MCF 10A (cell line): ENCODE data around the gene RPL13. TPM values are rescaled to one million over a fixed set of nuclear protein-coding genes. Genes with fewer than 3 reads are reported as not detected.
"Not testable (repeated sequence)": the region's sequence is repeated elsewhere in the genome, so short reads cannot be mapped to it uniquely, and the experiment has no call there.

Source experiments
- BruUV-seq: library from RNA; stranded (reverse); fragments of 400-500 nt; replicated peaks from 2 replicates; lab custom pipeline; 2021; lab: Mats Ljungman, UMichigan
- CTCF ChIA-PET: fragments of 300-600 bp; sonication (Branson Sonifier 250); formaldehyde crosslinking; extraction: SDS; loops from one replicate; lab custom pipeline; 2021; ENCODE audit warnings: antibody characterized with exemption, inconsistent platforms; lab: Yijun Ruan, JAX
- POLR2A ChIA-PET: fragments of 300-600, 350-650 bp; sonication (Branson Sonifier 250); formaldehyde crosslinking; extraction: SDS; loops from one replicate; lab custom pipeline; 2020; ENCODE audit warnings: antibody characterized with exemption, inconsistent platforms; lab: Yijun Ruan, JAX
- DNase-seq: peaks from one replicate; pipeline ENCODE4 v3.0.0-alpha.2; 2018; ENCODE audit not compliant: unreplicated experiment
- H3K27ac Mint-ChIP-seq: one replicate; pipeline ENCODE4 v1.8.0; 2022; ENCODE audit warnings: mild to moderate bottlenecking, low read depth, mixed read lengths; ENCODE audit not compliant: unreplicated experiment
- H3K27me3 Mint-ChIP-seq: one replicate; pipeline ENCODE4 v1.8.0; 2022; ENCODE audit warnings: mixed read lengths; ENCODE audit not compliant: insufficient read depth, unreplicated experiment
- H3K36me3 Mint-ChIP-seq: one replicate; pipeline ENCODE4 v1.8.0; 2022; ENCODE audit warnings: mild to moderate bottlenecking, moderate library complexity, mixed read lengths; ENCODE audit not compliant: insufficient read depth, unreplicated experiment
- H3K4me1 Mint-ChIP-seq: one replicate; pipeline ENCODE4 v1.8.0; 2022; ENCODE audit warnings: mixed read lengths; ENCODE audit not compliant: insufficient read depth, unreplicated experiment
- H3K4me3 Mint-ChIP-seq: one replicate; pipeline ENCODE4 v1.8.0; 2022; ENCODE audit warnings: mild to moderate bottlenecking, moderate library complexity, mixed read lengths; ENCODE audit not compliant: unreplicated experiment
- H3K9me3 Mint-ChIP-seq: one replicate; pipeline ENCODE4 v1.8.0; 2022; ENCODE audit warnings: mixed read lengths; ENCODE audit not compliant: unreplicated experiment
- CTCF ChIP-seq: fragments of 200-600 bp; IDR thresholded peaks from one replicate; pipeline ENCODE4 v1.8.0; 2022; ENCODE audit warnings: antibody characterized with exemption, mild to moderate bottlenecking; ENCODE audit not compliant: unreplicated experiment
- intact Hi-C: fragments of 100-400 bp; cut with micrococcal nuclease; formaldehyde crosslinking; loops from 2 replicates; pipeline ENCODE4 v1.14.1; 2022
- total RNA-seq: library from RNA; stranded (reverse); gene quantifications from 2 replicates; pipeline ENCODE4 v1.2.3, GENCODE V29; 2022

RPL13 gene
- total RNA-seq, 1 experiment from 2014 or later, result 3,148 TPM

DNA sequence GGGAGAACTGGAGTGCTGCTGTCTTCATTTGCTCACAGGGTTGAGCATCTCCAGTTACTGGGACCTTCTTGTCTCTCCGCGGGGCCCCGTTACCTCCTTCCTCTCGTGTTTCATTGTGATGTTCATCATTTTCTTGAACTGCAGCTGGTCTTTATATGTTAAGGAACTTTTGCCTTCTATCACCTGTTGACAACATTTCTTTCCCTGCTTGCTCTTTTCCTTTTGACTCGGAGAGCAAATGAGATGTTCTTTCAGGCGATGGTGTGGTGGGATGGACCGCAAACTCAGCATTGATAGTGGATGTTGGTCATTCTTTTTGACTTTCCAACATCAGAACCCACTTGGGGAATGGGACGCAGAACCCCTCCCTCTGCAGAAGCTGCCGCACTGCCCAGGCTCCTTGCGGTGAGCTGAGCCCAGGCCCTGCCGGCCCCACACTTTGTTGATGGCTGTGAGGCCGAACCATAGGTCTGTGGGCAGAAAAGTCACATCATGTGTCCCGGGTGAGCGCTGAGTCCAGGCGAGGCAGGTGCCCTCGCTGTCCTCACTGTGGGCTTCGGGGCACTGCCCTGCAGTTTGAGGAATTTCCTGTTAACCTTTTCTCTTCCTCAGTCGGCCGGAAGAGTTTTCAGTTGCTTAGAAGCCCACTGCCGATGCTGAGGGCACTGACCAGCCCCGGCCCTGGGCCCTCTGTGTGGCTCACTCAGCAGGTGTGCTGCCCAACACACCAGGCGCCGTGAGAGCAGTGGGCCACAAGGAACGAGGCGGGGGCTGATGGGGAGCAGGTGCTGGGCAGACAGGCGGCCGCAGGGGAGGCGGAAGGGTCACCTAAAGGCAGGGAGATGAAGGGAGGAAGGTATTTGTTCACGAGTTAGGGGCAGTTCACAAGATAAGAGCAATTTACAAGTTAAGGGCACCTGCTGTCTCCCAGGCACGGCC is 7.4 kb downstream of the RPL13 start:
- no peak for TF ChIP-seq CTCF
- H3K4me3 Mint-ChIP-seq, result no peak overlapping the region
- peaks cover 37% of the 10 kb centered on the region for H3K36me3 Mint-ChIP-seq
- H3K27me3 Mint-ChIP-seq, result no peaks in the 10 kb centered on the region
- ChIA-PET POLR2A (interaction anchor here (0.7 to 1.1 kb wide), 3 partner anchors 16 to 89 kb away, joined by 3 to 4 read pairs (median 3); no protein-coding TSS in a partner anchor), CTCF (interaction anchor here (0.6 to 0.7 kb wide), 2 partner anchors 82 to 313 kb away, joined by 3 read pairs; no protein-coding TSS in a partner anchor)
- no peak overlapping the region for H3K27ac Mint-ChIP-seq
- BruUV-seq, result no TSS peak
- H3K4me1 Mint-ChIP-seq, result peaks cover 10% of the 10 kb centered on the region
- DNase-seq, result no peak
- intact Hi-C loops, result no loop called here
- no peaks in the 10 kb centered on the region for H3K9me3 Mint-ChIP-seq

- Mint-ChIP-seq H3K27me3 (no peaks in the 10 kb centered on the region), H3K4me3 (no peak overlapping the region), H3K9me3 (no peaks in the 10 kb centered on the region), H3K36me3 (peaks cover 19% of the 10 kb centered on the region), H3K4me1 (peaks cover 9% of the 10 kb centered on the region), H3K27ac (no peak overlapping the region)
- BruUV-seq, result no TSS peak
- no peak for TF ChIP-seq CTCF
- CTCF ChIA-PET, result no interaction called here
- no peak for DNase-seq
- POLR2A ChIA-PET, result interaction anchor here (0.7 kb wide), 1 partner anchor 33 kb away, joined by 4 read pairs; no protein-coding TSS in a partner anchor
- intact Hi-C loops, result no loop called here
Measured at GRCh38 chr16:89569506-89570341, 9.2 kb downstream of the RPL13 start.

DNA sequence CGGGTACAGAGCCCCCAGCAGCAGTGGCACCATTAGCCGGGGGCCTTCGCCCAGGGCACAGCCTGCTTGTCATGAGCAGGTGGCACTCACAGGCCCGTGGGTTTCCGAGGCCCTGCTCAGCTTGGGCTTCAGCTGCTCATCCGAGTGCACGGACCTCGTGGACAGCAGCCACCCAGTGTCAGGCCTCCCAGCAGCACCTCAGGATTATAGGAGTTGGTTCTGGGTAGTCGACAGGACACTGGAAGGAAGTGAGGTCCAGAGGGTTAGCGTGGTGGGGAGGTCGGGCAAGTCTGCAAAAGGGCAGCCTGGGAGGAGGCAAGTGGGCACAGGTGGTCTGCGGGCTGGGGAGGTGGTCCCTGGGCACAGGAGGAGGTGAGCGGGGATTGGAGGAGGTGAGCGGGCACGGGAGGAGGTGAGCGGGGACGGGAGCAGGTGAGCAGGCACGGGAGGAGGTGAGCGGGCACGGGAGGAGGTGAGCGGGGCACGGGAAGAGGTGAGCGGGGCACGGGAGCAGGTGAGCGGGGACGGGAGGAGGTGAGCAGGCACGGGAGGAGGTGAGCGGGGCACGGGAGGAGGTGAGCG is 10.0 kb downstream of the RPL13 start:
- peaks cover 12% of the 10 kb centered on the region for H3K36me3 Mint-ChIP-seq
- H3K9me3 Mint-ChIP-seq, result no peaks in the 10 kb centered on the region
- ChIA-PET CTCF (no interaction called here), POLR2A (interaction anchor here (0.7 kb wide), 1 partner anchor 32 kb away, joined by 4 read pairs; no protein-coding TSS in a partner anchor)
- no peak for TF ChIP-seq CTCF
- intact Hi-C loops, result no loop called here
- no peaks in the 10 kb centered on the region for H3K27me3 Mint-ChIP-seq
- no TSS peak for BruUV-seq
- peaks cover 2% of the 10 kb centered on the region for H3K4me1 Mint-ChIP-seq
- H3K27ac Mint-ChIP-seq, result no peak overlapping the region
- H3K4me3 Mint-ChIP-seq, result no peak overlapping the region
- no peak for DNase-seq

GRCh38 chr16:89570983-89571598 is 10.6 kb downstream of the RPL13 start:
- BruUV-seq, DNase-seq, H3K36me3 Mint-ChIP-seq, H3K9me3 Mint-ChIP-seq, H3K4me3 Mint-ChIP-seq, intact Hi-C loops, H3K27me3 Mint-ChIP-seq, CTCF ChIA-PET, POLR2A ChIA-PET, H3K27ac Mint-ChIP-seq, H3K4me1 Mint-ChIP-seq: not testable (repeated sequence)
